ENCODE results near the gene ZMIZ1. TPM values are rescaled to one million over a fixed set of nuclear protein-coding genes. Genes with fewer than 3 reads are reported as not detected.

Gene ZMIZ1
- total RNA-seq, 2 donors from 2014 or later, result 27.2 to 42.2 TPM

- TF ChIP-seq, protein P1, sequence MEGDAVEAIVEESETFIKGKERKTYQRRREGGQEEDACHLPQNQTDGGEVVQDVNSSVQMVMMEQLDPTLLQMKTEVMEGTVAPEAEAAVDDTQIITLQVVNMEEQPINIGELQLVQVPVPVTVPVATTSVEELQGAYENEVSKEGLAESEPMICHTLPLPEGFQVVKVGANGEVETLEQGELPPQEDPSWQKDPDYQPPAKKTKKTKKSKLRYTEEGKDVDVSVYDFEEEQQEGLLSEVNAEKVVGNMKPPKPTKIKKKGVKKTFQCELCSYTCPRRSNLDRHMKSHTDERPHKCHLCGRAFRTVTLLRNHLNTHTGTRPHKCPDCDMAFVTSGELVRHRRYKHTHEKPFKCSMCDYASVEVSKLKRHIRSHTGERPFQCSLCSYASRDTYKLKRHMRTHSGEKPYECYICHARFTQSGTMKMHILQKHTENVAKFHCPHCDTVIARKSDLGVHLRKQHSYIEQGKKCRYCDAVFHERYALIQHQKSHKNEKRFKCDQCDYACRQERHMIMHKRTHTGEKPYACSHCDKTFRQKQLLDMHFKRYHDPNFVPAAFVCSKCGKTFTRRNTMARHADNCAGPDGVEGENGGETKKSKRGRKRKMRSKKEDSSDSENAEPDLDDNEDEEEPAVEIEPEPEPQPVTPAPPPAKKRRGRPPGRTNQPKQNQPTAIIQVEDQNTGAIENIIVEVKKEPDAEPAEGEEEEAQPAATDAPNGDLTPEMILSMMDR (IDR thresholded peaks at IDR 0.05), result no peak
- peak; percentile 51 to 55 (median 52) for TF ChIP-seq POLR2A (IDR thresholded peaks at IDR 0.05)
- Histone ChIP-seq H3K36me3 (replicated peaks in 1 of 2; ENCODE audit: insufficient read depth in 1 of 2, low read depth in 2 of 2) (no peaks in the 10 kb centered on the region), H3K27ac (peak overlapping the region; percentile 95 to 97 (median 96)), H3K27me3 (no peaks in the 10 kb centered on the region), H3K4me1 (peaks cover 64% of the 10 kb centered on the region), H3K9me3 (no peaks in the 10 kb centered on the region), H3K4me3 (peak overlapping the region in 1 of 2 donors; percentile 71)
- ATAC-seq, result no peak
- intact Hi-C loops (cut with DNase I), result loop anchor here (10.0 kb wide), 1 partner anchor 113 kb away; no protein-coding TSS in a partner anchor
- 2 to 5% methylated on average over 13 to 18 of the region's 18 CpGs for WGBS, 2 donors
- no peak for DNase-seq
Measured at GRCh38 chr10:79071396-79071923, 2.7 kb downstream of the ZMIZ1 start.

GRCh38 chr10:79072041-79072441 lies 3.3 kb downstream of the ZMIZ1 start:
- H3K4me3 ChIP-seq, result no peak overlapping the region
- DNase-seq (no peak), ATAC-seq (no peak)
- TF ChIP-seq, protein P1 (IDR thresholded peaks at IDR 0.05), result no peak
- H3K27me3 ChIP-seq, result no peaks in the 10 kb centered on the region
- WGBS, 2 donors, result 54 to 58% methylated on average over 8 of the region's 8 CpGs
- no peaks in the 10 kb centered on the region for H3K9me3 ChIP-seq
- intact Hi-C loops (cut with DNase I), result loop anchor here (10.0 kb wide), 1 partner anchor 113 kb away; no protein-coding TSS in a partner anchor
- peak overlapping the region; percentile 95 to 97 (median 96) for H3K27ac ChIP-seq
- peaks cover 65% of the 10 kb centered on the region for H3K4me1 ChIP-seq
- H3K36me3 ChIP-seq (replicated peaks in 1 of 2; ENCODE audit: insufficient read depth in 1 of 2, low read depth in 2 of 2), result no peaks in the 10 kb centered on the region

DNA sequence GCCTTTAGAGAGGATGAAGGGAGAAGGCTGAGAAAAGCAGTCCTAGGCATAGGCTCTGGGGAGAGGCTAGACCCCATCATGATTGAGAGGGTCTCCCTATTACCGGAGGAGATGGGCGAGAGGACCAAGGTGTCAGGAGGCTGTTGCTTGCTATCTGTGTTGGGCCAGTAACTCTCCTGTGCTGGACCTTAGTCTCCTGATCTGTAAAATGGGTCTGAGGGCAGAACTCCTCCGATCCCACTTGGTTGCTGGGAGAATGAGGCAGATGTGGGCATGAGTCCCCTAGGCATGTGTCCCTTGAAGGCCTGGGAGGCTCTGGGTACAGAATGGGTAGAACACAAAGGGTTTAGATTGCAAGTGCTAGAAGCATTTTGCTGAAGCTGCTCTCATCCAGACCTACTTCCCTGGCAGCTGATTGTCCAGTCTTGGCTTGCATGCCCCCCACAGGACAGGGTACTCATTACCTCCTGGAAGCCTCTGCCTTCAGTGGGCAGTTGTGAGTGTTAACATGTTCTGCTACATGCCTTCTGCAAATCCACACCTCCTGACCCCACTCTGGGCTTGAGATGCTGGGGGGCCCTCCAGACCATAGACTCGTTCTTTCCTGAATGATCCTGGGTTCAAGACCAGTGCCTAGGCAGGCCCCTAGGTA lies 4.4 kb downstream of the ZMIZ1 start:
- TF ChIP-seq, protein P1 (IDR thresholded peaks at IDR 0.05), result no peak
- no peak for TF ChIP-seq POLR2A (IDR thresholded peaks at IDR 0.05)
- ATAC-seq (no peak), DNase-seq (no peak)
- no peaks in the 10 kb centered on the region for H3K9me3 ChIP-seq
- intact Hi-C loops (cut with DNase I), result loop anchor here (10.0 kb wide), 1 partner anchor 112 kb away; no protein-coding TSS in a partner anchor
- no peaks in the 10 kb centered on the region for H3K27me3 ChIP-seq
- H3K36me3 ChIP-seq (replicated peaks in 1 of 2; ENCODE audit: insufficient read depth in 1 of 2, low read depth in 2 of 2), result no peaks in the 10 kb centered on the region
- 90 to 91% methylated on average over 3 to 4 of the region's 4 CpGs for WGBS, 2 donors
- no peak overlapping the region for H3K4me3 ChIP-seq
- peak overlapping the region; percentile 13 to 97 (median 95) for H3K27ac ChIP-seq
- peaks cover 73% of the 10 kb centered on the region for H3K4me1 ChIP-seq

DNA sequence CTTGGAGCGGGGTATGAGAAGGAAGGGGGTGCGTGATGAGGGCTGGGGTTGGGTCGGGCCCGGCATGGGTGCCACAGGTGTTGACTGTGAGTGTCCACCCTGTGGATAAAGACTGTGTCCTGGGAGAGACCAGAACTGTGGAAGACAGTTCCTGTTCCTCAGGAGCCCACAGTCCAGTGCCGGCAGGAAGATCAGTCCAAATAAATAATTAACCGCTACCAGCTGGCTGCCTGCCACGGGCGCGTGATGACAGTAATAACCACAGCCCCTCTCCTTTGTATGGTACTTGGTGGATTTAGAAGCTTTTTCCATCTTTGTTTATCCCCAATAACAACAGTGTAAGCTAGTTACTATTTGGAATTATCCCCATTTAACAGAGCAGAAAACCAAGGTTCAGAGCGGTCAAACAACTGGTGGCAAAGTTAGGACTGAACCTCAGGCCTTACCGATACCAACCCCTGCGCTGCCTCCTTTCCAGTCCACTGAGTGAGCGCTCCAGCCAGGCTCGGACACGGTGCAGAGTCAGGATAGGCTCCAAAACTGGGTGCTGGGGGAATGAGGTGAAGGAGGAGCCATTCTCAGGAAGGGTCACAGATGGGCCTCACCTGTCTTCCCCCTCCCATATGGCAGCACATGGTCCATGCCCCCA lies 5.1 kb downstream of the ZMIZ1 start:
- intact Hi-C loops (cut with DNase I), result loop anchor here (10.0 kb wide), 1 partner anchor 111 kb away; no protein-coding TSS in a partner anchor
- TF ChIP-seq POLR2A (IDR thresholded peaks at IDR 0.05), result no peak
- TF ChIP-seq, protein P1 (IDR thresholded peaks at IDR 0.05), result no peak
- H3K9me3 ChIP-seq, result no peaks in the 10 kb centered on the region
- H3K36me3 ChIP-seq (replicated peaks in 1 of 2; ENCODE audit: insufficient read depth in 1 of 2, low read depth in 2 of 2), result no peaks in the 10 kb centered on the region
- no peaks in the 10 kb centered on the region for H3K27me3 ChIP-seq
- peaks cover 77% of the 10 kb centered on the region for H3K4me1 ChIP-seq
- ATAC-seq (no peak), DNase-seq (peak; percentile 66 to 84 (median 70))
- no peak overlapping the region for H3K4me3 ChIP-seq
- 25 to 27% methylated on average over 15 of the region's 15 CpGs for WGBS, 2 donors
- peak overlapping the region; percentile 13 to 97 (median 95) for H3K27ac ChIP-seq

All from body of pancreas (tissue), 4 donors.